Right renal pelvis (tissue), 4 donors: ENCODE measurements around the gene ADAMTS2. TPM values are rescaled to one million over a fixed set of nuclear protein-coding genes. Genes with fewer than 3 reads are reported as not detected.
"Not testable (repeated sequence)": the region's sequence is repeated elsewhere in the genome, so short reads cannot be mapped to it uniquely, and the experiment has no call there.

Experiments used
- DNase-seq, 4 donors: peaks; one replicate each; pipeline ENCODE4 v3.0.0-alpha.2; 2013; ENCODE audit warnings: low read depth in 4 of 4, low spot score in 3 of 4, missing footprints in 1 of 4
- polyA plus RNA-seq, 4 donors: library from polyadenylated mRNA; unstranded; fragments of 120-200 nt; gene quantifications; one replicate each; pipeline ENCODE4 v1.2.1, GENCODE V29; 2013; ENCODE audit not compliant: insufficient read length in 4 of 4

ADAMTS2 gene
- polyA plus RNA-seq, 4 donors, result 10.9 to 15.5 (median 11.5) TPM

GRCh38 chr5:179327021-179327735, 18.1 kb downstream of the ADAMTS2 start:
- DNase-seq, result no peak

- DNase-seq, result no peak
Measured at GRCh38 chr5:179326122-179326927, 18.9 kb downstream of the ADAMTS2 start.

GRCh38 chr5:179325296-179326031, 19.8 kb downstream of the ADAMTS2 start:
- no peak for DNase-seq

GRCh38 chr5:179324760-179325295, 20.4 kb downstream of the ADAMTS2 start:
- DNase-seq, result no peak

GRCh38 chr5:179324316-179324715, 20.9 kb downstream of the ADAMTS2 start:
- DNase-seq, result not testable (repeated sequence)

GRCh38 chr5:179323026-179323870, 22.0 kb downstream of the ADAMTS2 start:
- no peak for DNase-seq

- no peak for DNase-seq
Measured at GRCh38 chr5:179322071-179323025, 22.9 kb downstream of the ADAMTS2 start.

- no peak for DNase-seq
Measured at GRCh38 chr5:179321206-179321987, 23.9 kb downstream of the ADAMTS2 start.

GRCh38 chr5:179319741-179320281, 25.4 kb downstream of the ADAMTS2 start:
- no peak for DNase-seq

- no peak for DNase-seq
Measured at GRCh38 chr5:179319123-179319522, 26.1 kb downstream of the ADAMTS2 start.

- no peak for DNase-seq
Measured at GRCh38 chr5:179318221-179318955, 26.9 kb downstream of the ADAMTS2 start.

GRCh38 chr5:179317411-179318220, 27.6 kb downstream of the ADAMTS2 start:
- no peak for DNase-seq

- DNase-seq, result no peak
Measured at GRCh38 chr5:179316982-179317381, 28.3 kb downstream of the ADAMTS2 start.

GRCh38 chr5:179316111-179316551, 29.1 kb downstream of the ADAMTS2 start:
- DNase-seq, result no peak

- no peak for DNase-seq
Measured at GRCh38 chr5:179315356-179315890, 29.8 kb downstream of the ADAMTS2 start.
